ENCODE data around the gene MRPL18.
A peak's percentile ranks its signal among the peaks of the same experiment; 100 is the strongest.

Gene MRPL18

GRCh38 chr6:159800141-159800865, 10.0 kb downstream of the MRPL18 start, which contains the start of gene PNLDC1:
Gene PNLDC1 (plus strand): TSS chr6:159800276. CDS start chr6:159800308, 32 bp downstream.
- WGBS (ENCODE audit: extremely low coverage, insufficient coverage, insufficient read length): no CpG with 5 or more reads among the region's 50 CpGs
- Histone ChIP-seq H4K12ac (ENCODE audit: low read depth, low read length) (no peak within 1 kb of the TSS), H3K9me3 (ENCODE audit: insufficient read depth, low read depth, low read length) (peaks cover 2% of the 10 kb centered on the region), H3K79me1 (ENCODE audit: low read length) (no peaks in the 10 kb centered on the region), H2AFZ (ENCODE audit: insufficient read depth, low read length, poor library complexity) (no peak within 1 kb of the TSS), H2BK120ac (ENCODE audit: insufficient read depth, low read length, poor library complexity) (no peak within 1 kb of the TSS), H2AK5ac (ENCODE audit: low read length) (no peak within 1 kb of the TSS), H3K18ac (ENCODE audit: low read length) (no peak within 1 kb of the TSS), H3K36me3 (ENCODE audit: control insufficient read depth in 1 of 2, insufficient read depth in 2 of 2, low read length in 2 of 2) (peaks cover 11 to 20% of the 10 kb centered on the region in 2 experiments), H2BK5ac (ENCODE audit: low read depth, low read length, poor library complexity) (no peak within 1 kb of the TSS), H3K27ac (ENCODE audit: low read depth, low read length) (no peak within 1 kb of the TSS), H3K27me3 (ENCODE audit: insufficient read depth, low read length) (no peaks in the 10 kb centered on the region), H3K14ac (ENCODE audit: low read length) (no peak within 1 kb of the TSS), H3K4me1 (ENCODE audit: control insufficient read depth in 1 of 2, insufficient read depth in 2 of 2, low read length in 2 of 2) (no peaks in the 10 kb centered on the region), H4K8ac (ENCODE audit: low read depth, low read length) (no peak within 1 kb of the TSS), H4K91ac (ENCODE audit: low read depth, low read length) (no peak within 1 kb of the TSS), H3K23ac (ENCODE audit: low read length) (no peak within 1 kb of the TSS), H3K79me2 (ENCODE audit: control insufficient read depth, insufficient read depth, low read length, poor library complexity) (no peaks in the 10 kb centered on the region), H3K4me2 (ENCODE audit: low read length) (no peak within 1 kb of the TSS), H2BK12ac (ENCODE audit: low read length) (no peak within 1 kb of the TSS), H3K4me3 (ENCODE audit: low read depth, low read length) (no peak within 1 kb of the TSS), H3K9ac (ENCODE audit: low read length) (no peak within 1 kb of the TSS), H3K4ac (ENCODE audit: low read depth, low read length) (no peak within 1 kb of the TSS)
- DNase-seq: no peak

GRCh38 chr6:159801935-159802334, 11.7 kb downstream of the MRPL18 start:
- no peak overlapping the region for H2BK120ac ChIP-seq (ENCODE audit: insufficient read depth, low read length, poor library complexity)
- H3K27me3 ChIP-seq (ENCODE audit: insufficient read depth, low read length): no peaks in the 10 kb centered on the region
- H2BK12ac ChIP-seq (ENCODE audit: low read length): no peak overlapping the region
- no peak overlapping the region for H3K4me3 ChIP-seq (ENCODE audit: low read depth, low read length)
- H3K23ac ChIP-seq (ENCODE audit: low read length): no peak overlapping the region
- H4K12ac ChIP-seq (ENCODE audit: low read depth, low read length): no peak overlapping the region
- no peak overlapping the region for H4K8ac ChIP-seq (ENCODE audit: low read depth, low read length)
- H3K4me1 ChIP-seq (ENCODE audit: control insufficient read depth in 1 of 2, insufficient read depth in 2 of 2, low read length in 2 of 2): no peaks in the 10 kb centered on the region
- no peak overlapping the region for H3K27ac ChIP-seq (ENCODE audit: low read depth, low read length)
- no peak overlapping the region for H3K4ac ChIP-seq (ENCODE audit: low read depth, low read length)
- no CpG with 5 or more reads among the region's 8 CpGs for WGBS (ENCODE audit: extremely low coverage, insufficient coverage, insufficient read length)
- H3K4me2 ChIP-seq (ENCODE audit: low read length): no peak overlapping the region
- no peak overlapping the region for H2AFZ ChIP-seq (ENCODE audit: insufficient read depth, low read length, poor library complexity)
- no peak overlapping the region for H3K14ac ChIP-seq (ENCODE audit: low read length)
- no peak overlapping the region for H3K9ac ChIP-seq (ENCODE audit: low read length)
- H4K91ac ChIP-seq (ENCODE audit: low read depth, low read length): no peak overlapping the region
- no peaks in the 10 kb centered on the region for H3K79me1 ChIP-seq (ENCODE audit: low read length)
- H3K79me2 ChIP-seq (ENCODE audit: control insufficient read depth, insufficient read depth, low read length, poor library complexity): no peaks in the 10 kb centered on the region
- H3K18ac ChIP-seq (ENCODE audit: low read length): no peak overlapping the region
- peaks cover 2% of the 10 kb centered on the region for H3K9me3 ChIP-seq (ENCODE audit: insufficient read depth, low read depth, low read length)
- DNase-seq: no peak
- no peak overlapping the region for H2BK5ac ChIP-seq (ENCODE audit: low read depth, low read length, poor library complexity)
- peaks cover 3 to 15% of the 10 kb centered on the region in 2 experiments for H3K36me3 ChIP-seq (ENCODE audit: control insufficient read depth in 1 of 2, insufficient read depth in 2 of 2, low read length in 2 of 2)
- no peak overlapping the region for H2AK5ac ChIP-seq (ENCODE audit: low read length)

GRCh38 chr6:159804504-159804903, 14.2 kb downstream of the MRPL18 start:
- H3K9me3 ChIP-seq (ENCODE audit: insufficient read depth, low read depth, low read length): peaks cover 2% of the 10 kb centered on the region
- no peak overlapping the region for H3K4me3 ChIP-seq (ENCODE audit: low read depth, low read length)
- no peaks in the 10 kb centered on the region for H3K79me1 ChIP-seq (ENCODE audit: low read length)
- no peak overlapping the region for H2AFZ ChIP-seq (ENCODE audit: insufficient read depth, low read length, poor library complexity)
- no CpG with 5 or more reads among the region's 10 CpGs for WGBS (ENCODE audit: extremely low coverage, insufficient coverage, insufficient read length)
- no peak overlapping the region for H4K91ac ChIP-seq (ENCODE audit: low read depth, low read length)
- no peak overlapping the region for H3K23ac ChIP-seq (ENCODE audit: low read length)
- no peak overlapping the region for H4K8ac ChIP-seq (ENCODE audit: low read depth, low read length)
- H2BK120ac ChIP-seq (ENCODE audit: insufficient read depth, low read length, poor library complexity): no peak overlapping the region
- no peak overlapping the region for H3K14ac ChIP-seq (ENCODE audit: low read length)
- no peak for DNase-seq
- no peak overlapping the region for H3K4me2 ChIP-seq (ENCODE audit: low read length)
- no peak overlapping the region for H3K4ac ChIP-seq (ENCODE audit: low read depth, low read length)
- H3K18ac ChIP-seq (ENCODE audit: low read length): no peak overlapping the region
- no peak overlapping the region for H3K27ac ChIP-seq (ENCODE audit: low read depth, low read length)
- no peaks in the 10 kb centered on the region for H3K27me3 ChIP-seq (ENCODE audit: insufficient read depth, low read length)
- no peak overlapping the region for H2AK5ac ChIP-seq (ENCODE audit: low read length)
- no peak overlapping the region for H3K9ac ChIP-seq (ENCODE audit: low read length)
- no peaks in the 10 kb centered on the region for H3K79me2 ChIP-seq (ENCODE audit: control insufficient read depth, insufficient read depth, low read length, poor library complexity)
- no peak overlapping the region for H2BK5ac ChIP-seq (ENCODE audit: low read depth, low read length, poor library complexity)
- H3K36me3 ChIP-seq (ENCODE audit: control insufficient read depth in 1 of 2, insufficient read depth in 2 of 2, low read length in 2 of 2): peaks cover 0 to 5% of the 10 kb centered on the region in 2 experiments
- no peaks in the 10 kb centered on the region for H3K4me1 ChIP-seq (ENCODE audit: control insufficient read depth in 1 of 2, insufficient read depth in 2 of 2, low read length in 2 of 2)
- no peak overlapping the region for H4K12ac ChIP-seq (ENCODE audit: low read depth, low read length)
- no peak overlapping the region for H2BK12ac ChIP-seq (ENCODE audit: low read length)

- WGBS (ENCODE audit: extremely low coverage, insufficient coverage, insufficient read length): no CpG with 5 or more reads among the region's 6 CpGs
These were observed 15.3 kb downstream of the MRPL18 start for GRCh38 chr6:159805440-159806020.

More at GRCh38 chr6:159805440-159806020, 15.3 kb downstream of the MRPL18 start:
- H2AFZ ChIP-seq (ENCODE audit: insufficient read depth, low read length, poor library complexity): no peak overlapping the region
- H3K36me3 ChIP-seq (ENCODE audit: control insufficient read depth in 1 of 2, insufficient read depth in 2 of 2, low read length in 2 of 2): no peaks in the 10 kb centered on the region
- no peak overlapping the region for H3K9ac ChIP-seq (ENCODE audit: low read length)
- H4K91ac ChIP-seq (ENCODE audit: low read depth, low read length): no peak overlapping the region
- no peak overlapping the region for H3K27ac ChIP-seq (ENCODE audit: low read depth, low read length)
- no peak overlapping the region for H2BK120ac ChIP-seq (ENCODE audit: insufficient read depth, low read length, poor library complexity)
- H3K4me2 ChIP-seq (ENCODE audit: low read length): no peak overlapping the region
- no peak overlapping the region for H3K23ac ChIP-seq (ENCODE audit: low read length)
- no peak overlapping the region for H2BK5ac ChIP-seq (ENCODE audit: low read depth, low read length, poor library complexity)
- H3K9me3 ChIP-seq (ENCODE audit: insufficient read depth, low read depth, low read length): peaks cover 2% of the 10 kb centered on the region
- H2BK12ac ChIP-seq (ENCODE audit: low read length): no peak overlapping the region
- H3K79me1 ChIP-seq (ENCODE audit: low read length): no peaks in the 10 kb centered on the region
- H3K27me3 ChIP-seq (ENCODE audit: insufficient read depth, low read length): no peaks in the 10 kb centered on the region
- H3K79me2 ChIP-seq (ENCODE audit: control insufficient read depth, insufficient read depth, low read length, poor library complexity): no peaks in the 10 kb centered on the region
- DNase-seq: peak in 1 of 2 donors; percentile 14
- no peak overlapping the region for H3K4me3 ChIP-seq (ENCODE audit: low read depth, low read length)
- H3K4ac ChIP-seq (ENCODE audit: low read depth, low read length): no peak overlapping the region
- no peak overlapping the region for H4K12ac ChIP-seq (ENCODE audit: low read depth, low read length)
- H3K4me1 ChIP-seq (ENCODE audit: control insufficient read depth in 1 of 2, insufficient read depth in 2 of 2, low read length in 2 of 2): no peaks in the 10 kb centered on the region
- no peak overlapping the region for H3K14ac ChIP-seq (ENCODE audit: low read length)
- H4K8ac ChIP-seq (ENCODE audit: low read depth, low read length): no peak overlapping the region
- no peak overlapping the region for H3K18ac ChIP-seq (ENCODE audit: low read length)
- H2AK5ac ChIP-seq (ENCODE audit: low read length): no peak overlapping the region
